ENCODE results near the gene OR52K1.

GRCh38 chr11:4453118-4453517, 29.3 kb upstream of the OR52K1 start:
- no peak for TF ChIP-seq POLR2A (IDR thresholded peaks at IDR 0.05)
- TF ChIP-seq, protein P1, sequence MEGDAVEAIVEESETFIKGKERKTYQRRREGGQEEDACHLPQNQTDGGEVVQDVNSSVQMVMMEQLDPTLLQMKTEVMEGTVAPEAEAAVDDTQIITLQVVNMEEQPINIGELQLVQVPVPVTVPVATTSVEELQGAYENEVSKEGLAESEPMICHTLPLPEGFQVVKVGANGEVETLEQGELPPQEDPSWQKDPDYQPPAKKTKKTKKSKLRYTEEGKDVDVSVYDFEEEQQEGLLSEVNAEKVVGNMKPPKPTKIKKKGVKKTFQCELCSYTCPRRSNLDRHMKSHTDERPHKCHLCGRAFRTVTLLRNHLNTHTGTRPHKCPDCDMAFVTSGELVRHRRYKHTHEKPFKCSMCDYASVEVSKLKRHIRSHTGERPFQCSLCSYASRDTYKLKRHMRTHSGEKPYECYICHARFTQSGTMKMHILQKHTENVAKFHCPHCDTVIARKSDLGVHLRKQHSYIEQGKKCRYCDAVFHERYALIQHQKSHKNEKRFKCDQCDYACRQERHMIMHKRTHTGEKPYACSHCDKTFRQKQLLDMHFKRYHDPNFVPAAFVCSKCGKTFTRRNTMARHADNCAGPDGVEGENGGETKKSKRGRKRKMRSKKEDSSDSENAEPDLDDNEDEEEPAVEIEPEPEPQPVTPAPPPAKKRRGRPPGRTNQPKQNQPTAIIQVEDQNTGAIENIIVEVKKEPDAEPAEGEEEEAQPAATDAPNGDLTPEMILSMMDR (IDR thresholded peaks at IDR 0.05) = no peak
